Endothelial cell (in vitro differentiated cells): ENCODE measurements around the gene KCTD13. TPM values are rescaled to one million over a fixed set of nuclear protein-coding genes. Genes with fewer than 3 reads are reported as not detected.
"Not testable (repeated sequence)": the region's sequence is repeated elsewhere in the genome, so short reads cannot be mapped to it uniquely, and the experiment has no call there.

Experiments
- DNase-seq: peaks from one replicate; pipeline ENCODE4 v3.0.0; 2021; ENCODE audit warnings: low spot score
- H3K27ac Mint-ChIP-seq: one replicate; pipeline ENCODE4 v1.8.0; 2021; ENCODE audit warnings: mixed read lengths, inconsistent platforms; ENCODE audit not compliant: unreplicated experiment
- H3K27me3 Mint-ChIP-seq: one replicate; pipeline ENCODE4 v1.8.0; 2021; ENCODE audit warnings: mild to moderate bottlenecking, moderate library complexity, mixed read lengths, inconsistent platforms; ENCODE audit not compliant: unreplicated experiment
- H3K36me3 Mint-ChIP-seq: one replicate; pipeline ENCODE4 v1.8.0; 2021; ENCODE audit warnings: mild to moderate bottlenecking, low read depth, mixed read lengths, inconsistent platforms; ENCODE audit not compliant: unreplicated experiment
- H3K4me1 Mint-ChIP-seq: one replicate; pipeline ENCODE4 v1.8.0; 2021; ENCODE audit warnings: mild to moderate bottlenecking, mixed read lengths, inconsistent platforms; ENCODE audit not compliant: unreplicated experiment
- H3K4me3 Mint-ChIP-seq: one replicate; pipeline ENCODE4 v1.8.0; 2021; ENCODE audit warnings: mild to moderate bottlenecking, mixed read lengths, inconsistent platforms; ENCODE audit not compliant: unreplicated experiment
- H3K9me3 Mint-ChIP-seq: one replicate; pipeline ENCODE4 v1.8.0; 2021; ENCODE audit warnings: mixed read lengths, inconsistent platforms; ENCODE audit not compliant: unreplicated experiment
- total RNA-seq: library from RNA; stranded (reverse); fragmentation: NEBNext Ultra II Directional; extraction: Animal tissue kit (Norgen Biotek cat#: 25700); gene quantifications from one replicate; pipeline ENCODE4 v1.2.1, GENCODE V29; 2021; ENCODE audit not compliant: unreplicated experiment
- TF ChIP-seq, protein P1 (sequence below): fragments of 200-600 bp; sonication (generic); IDR thresholded peaks from one replicate; pipeline ENCODE4 v1.5.0; 2021; ENCODE audit warnings: antibody characterized with exemption; ENCODE audit not compliant: unreplicated experiment

The KCTD13 gene
- total RNA-seq, 1 donor from 2014 or later, result 25.8 TPM

DNA sequence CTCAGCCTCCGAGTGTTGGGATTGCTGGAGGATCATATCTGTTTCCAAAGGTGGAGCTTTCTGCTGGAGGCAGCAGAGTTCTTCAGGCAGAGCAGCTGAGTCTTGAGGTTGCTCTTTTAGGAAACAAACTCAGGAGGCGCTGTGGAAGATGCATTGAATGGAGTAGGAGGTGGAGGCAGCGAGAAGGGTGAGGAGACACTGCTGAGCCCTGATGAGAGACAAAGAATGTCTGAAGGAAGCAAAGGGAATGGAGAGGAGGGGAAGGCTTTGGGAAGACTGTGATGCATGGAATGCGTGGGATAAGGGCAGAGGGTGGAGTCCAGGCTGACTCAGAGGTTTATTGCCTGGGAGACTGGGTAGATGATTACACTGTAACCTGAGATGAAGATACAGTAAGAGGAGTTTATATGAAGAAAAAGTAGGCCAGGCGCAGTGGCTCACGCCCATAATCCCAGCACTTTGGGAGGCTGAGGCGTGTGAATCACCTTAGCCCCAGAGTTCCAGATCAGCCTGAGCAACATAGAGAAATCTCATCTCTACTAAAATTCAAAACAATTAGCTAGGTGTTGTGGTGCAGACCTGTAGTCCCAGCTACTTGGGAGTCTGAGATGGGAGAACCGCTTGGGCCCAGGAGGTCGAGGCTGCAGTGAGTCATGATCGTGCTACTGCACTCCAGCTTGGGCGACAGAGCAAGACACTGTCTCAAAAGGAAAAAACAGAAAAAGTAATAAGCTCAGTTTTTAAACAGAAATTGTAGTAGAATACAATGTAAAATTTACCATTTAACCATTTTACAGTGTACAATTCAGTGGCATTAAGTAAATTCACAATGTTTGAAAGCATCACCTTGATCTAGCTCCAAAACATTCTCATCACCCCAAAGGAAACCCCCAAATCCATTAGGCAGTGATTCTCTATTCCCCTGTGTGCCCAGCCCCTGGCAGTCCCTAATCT, 18.1 kb upstream of the KCTD13 start:
- Mint-ChIP-seq H3K36me3 (no peaks in the 10 kb centered on the region), H3K27ac (peak overlapping the region; percentile 94), H3K27me3 (peaks cover 10% of the 10 kb centered on the region), H3K4me1 (peaks cover 9% of the 10 kb centered on the region), H3K9me3 (no peaks in the 10 kb centered on the region), H3K4me3 (peak overlapping the region; percentile 23)
- TF ChIP-seq, protein P1, sequence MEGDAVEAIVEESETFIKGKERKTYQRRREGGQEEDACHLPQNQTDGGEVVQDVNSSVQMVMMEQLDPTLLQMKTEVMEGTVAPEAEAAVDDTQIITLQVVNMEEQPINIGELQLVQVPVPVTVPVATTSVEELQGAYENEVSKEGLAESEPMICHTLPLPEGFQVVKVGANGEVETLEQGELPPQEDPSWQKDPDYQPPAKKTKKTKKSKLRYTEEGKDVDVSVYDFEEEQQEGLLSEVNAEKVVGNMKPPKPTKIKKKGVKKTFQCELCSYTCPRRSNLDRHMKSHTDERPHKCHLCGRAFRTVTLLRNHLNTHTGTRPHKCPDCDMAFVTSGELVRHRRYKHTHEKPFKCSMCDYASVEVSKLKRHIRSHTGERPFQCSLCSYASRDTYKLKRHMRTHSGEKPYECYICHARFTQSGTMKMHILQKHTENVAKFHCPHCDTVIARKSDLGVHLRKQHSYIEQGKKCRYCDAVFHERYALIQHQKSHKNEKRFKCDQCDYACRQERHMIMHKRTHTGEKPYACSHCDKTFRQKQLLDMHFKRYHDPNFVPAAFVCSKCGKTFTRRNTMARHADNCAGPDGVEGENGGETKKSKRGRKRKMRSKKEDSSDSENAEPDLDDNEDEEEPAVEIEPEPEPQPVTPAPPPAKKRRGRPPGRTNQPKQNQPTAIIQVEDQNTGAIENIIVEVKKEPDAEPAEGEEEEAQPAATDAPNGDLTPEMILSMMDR, result no peak
- DNase-seq, result no peak

DNA sequence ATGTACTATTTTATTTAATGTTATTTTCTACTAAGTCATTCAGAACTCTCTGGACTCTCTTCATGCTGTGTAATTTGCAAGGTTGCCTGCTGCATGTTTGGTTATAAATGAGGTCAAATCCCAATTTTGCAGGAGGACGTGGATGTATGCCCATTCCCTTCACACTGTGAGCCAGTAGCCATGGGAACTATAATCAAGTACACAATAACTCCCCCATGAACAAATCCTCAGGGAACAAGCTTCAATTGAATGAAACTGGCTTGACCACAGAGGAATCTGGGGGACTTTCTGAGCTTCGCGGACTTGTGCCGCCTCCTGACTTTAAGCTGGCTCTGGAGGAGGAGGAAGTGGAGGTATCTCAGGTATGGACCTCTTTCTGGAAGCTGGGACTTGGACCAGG, 14.6 kb upstream of the KCTD13 start:
- H3K4me1 Mint-ChIP-seq, result peaks cover 9% of the 10 kb centered on the region
- DNase-seq, result no peak
- H3K4me3 Mint-ChIP-seq, result no peak overlapping the region
- H3K9me3 Mint-ChIP-seq, result no peaks in the 10 kb centered on the region
- H3K36me3 Mint-ChIP-seq, result no peaks in the 10 kb centered on the region
- peaks cover 8% of the 10 kb centered on the region for H3K27me3 Mint-ChIP-seq
- H3K27ac Mint-ChIP-seq, result no peak overlapping the region
- TF ChIP-seq, protein P1, result no peak

DNA sequence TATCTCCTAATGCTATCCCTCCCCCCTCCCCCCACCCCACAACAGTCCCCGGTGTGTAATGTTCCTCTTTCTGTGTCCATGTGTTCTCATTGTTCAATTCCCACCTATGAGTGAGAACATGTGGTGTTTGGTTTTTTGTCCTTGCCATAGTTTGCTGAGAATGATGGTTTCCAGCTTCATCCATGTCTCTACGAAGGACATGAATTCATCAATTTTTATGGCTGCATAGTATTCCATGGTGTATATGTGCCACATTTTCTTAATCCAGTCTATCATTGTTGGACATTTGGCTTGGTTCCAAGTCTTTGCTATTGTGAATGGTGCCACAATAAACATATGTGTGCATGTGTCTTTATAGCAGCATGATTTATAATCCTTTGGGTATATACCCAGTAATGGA, 5.7 kb upstream of the KCTD13 start:
- H3K4me1 Mint-ChIP-seq, DNase-seq, H3K27me3 Mint-ChIP-seq, H3K36me3 Mint-ChIP-seq, H3K9me3 Mint-ChIP-seq, H3K27ac Mint-ChIP-seq, H3K4me3 Mint-ChIP-seq: not testable (repeated sequence)

DNA sequence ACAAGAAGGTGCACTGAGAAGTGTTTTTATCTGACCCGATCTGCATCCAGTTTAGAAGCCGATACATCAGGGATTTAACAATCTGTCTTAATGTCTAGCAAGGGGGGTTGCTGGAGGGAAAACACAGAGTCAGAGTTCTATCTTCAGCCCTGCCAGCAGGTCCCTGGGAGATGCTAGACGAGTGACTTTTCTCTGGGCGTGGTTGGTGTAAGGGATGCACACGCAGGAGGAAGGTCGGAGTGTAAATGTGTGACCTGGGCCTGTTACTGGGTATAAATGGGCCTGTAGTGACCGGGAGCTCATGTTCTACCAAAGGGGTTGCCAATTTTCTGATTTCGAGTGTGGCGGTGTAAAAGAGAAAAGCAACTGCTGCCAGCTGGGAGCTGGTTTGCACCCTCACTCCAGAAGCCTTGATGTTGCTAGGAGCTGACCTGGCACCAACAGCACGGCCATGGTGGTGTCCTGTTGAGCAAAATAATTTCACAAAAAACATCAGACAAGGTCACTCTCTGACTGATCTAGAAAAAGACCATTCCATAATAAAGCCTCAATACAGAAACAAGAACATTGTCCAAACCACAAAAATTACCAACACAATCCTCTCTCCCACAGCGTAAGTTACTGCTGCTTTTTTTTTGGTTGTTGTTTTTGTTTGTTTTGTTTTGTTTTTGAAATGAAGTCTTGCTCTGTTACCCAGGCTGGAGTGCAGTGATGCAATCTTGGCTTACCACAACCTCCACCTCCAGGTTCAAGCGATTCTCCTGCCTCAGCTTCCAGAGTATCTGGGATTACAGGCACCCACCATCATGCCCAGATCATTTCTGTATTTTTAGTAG, 1.3 kb upstream of the KCTD13 start:
- Mint-ChIP-seq H3K9me3 (no peaks in the 10 kb centered on the region), H3K4me1 (peaks cover 22% of the 10 kb centered on the region), H3K4me3 (peak overlapping the region; percentile 91), H3K27ac (peak overlapping the region; percentile 72), H3K27me3 (peaks cover 5% of the 10 kb centered on the region), H3K36me3 (no peaks in the 10 kb centered on the region)
- no peak for DNase-seq
- TF ChIP-seq, protein P1, result no peak

DNA sequence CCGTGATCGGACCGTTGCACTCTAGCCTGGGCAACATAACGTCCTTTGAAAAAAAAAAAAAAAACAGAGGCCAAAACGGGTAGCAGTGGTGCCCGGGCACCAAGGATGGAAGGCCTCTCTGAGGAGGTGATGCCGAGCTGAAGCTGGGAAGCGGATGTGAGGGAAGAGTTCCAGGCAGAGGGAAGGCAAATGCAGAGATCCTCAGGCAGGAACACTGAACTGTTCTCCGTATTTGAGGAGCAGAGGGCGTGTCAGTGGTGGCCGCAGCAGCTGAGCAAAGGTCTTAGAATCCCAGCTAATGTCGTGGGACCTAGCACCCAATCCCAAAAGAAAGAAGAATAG, 656 bp upstream of the KCTD13 start:
- H3K27ac Mint-ChIP-seq, result no peak overlapping the region
- no peaks in the 10 kb centered on the region for H3K36me3 Mint-ChIP-seq
- H3K4me1 Mint-ChIP-seq, result peaks cover 22% of the 10 kb centered on the region
- no peaks in the 10 kb centered on the region for H3K9me3 Mint-ChIP-seq
- peak overlapping the region; percentile 91 for H3K4me3 Mint-ChIP-seq
- DNase-seq, result no peak
- H3K27me3 Mint-ChIP-seq, result peaks cover 5% of the 10 kb centered on the region
- TF ChIP-seq, protein P1, result no peak
